ENCODE data around the gene F2.

F2 gene

GRCh38 chr11:46743043-46743442, 24.0 kb downstream of the F2 start:
- no peak for DNase-seq (ENCODE audit: low read depth in 2 of 2)

- no peak for DNase-seq (ENCODE audit: low read depth in 2 of 2)
These were observed 24.8 kb downstream of the F2 start for GRCh38 chr11:46743693-46744339.

- no peak for DNase-seq (ENCODE audit: low read depth in 2 of 2)
These were observed 26.3 kb downstream of the F2 start for GRCh38 chr11:46745328-46745727.

GRCh38 chr11:46745995-46746394, 27.0 kb downstream of the F2 start:
- no peak for DNase-seq (ENCODE audit: low read depth in 2 of 2)

GRCh38 chr11:46747150-46747549, 28.1 kb downstream of the F2 start:
- DNase-seq (ENCODE audit: low read depth in 2 of 2), result no peak

GRCh38 chr11:46755962-46756361, 36.9 kb downstream of the F2 start:
- no peak for DNase-seq (ENCODE audit: low read depth in 2 of 2)

GRCh38 chr11:46759196-46759595, 40.2 kb downstream of the F2 start:
- no peak for DNase-seq (ENCODE audit: low read depth in 2 of 2)

- no peak for DNase-seq (ENCODE audit: low read depth in 2 of 2)
These were observed 41.6 kb downstream of the F2 start for GRCh38 chr11:46760429-46761128.

GRCh38 chr11:46761807-46762206, 42.8 kb downstream of the F2 start:
- DNase-seq (ENCODE audit: low read depth in 2 of 2), result no peak

- DNase-seq (ENCODE audit: low read depth in 2 of 2), result no peak
These were observed 43.2 kb downstream of the F2 start for GRCh38 chr11:46762248-46762647.

- DNase-seq (ENCODE audit: low read depth in 2 of 2), result no peak
These were observed 47.6 kb downstream of the F2 start for GRCh38 chr11:46766656-46767055.

- no peak for DNase-seq (ENCODE audit: low read depth in 2 of 2)
These were observed 50.7 kb downstream of the F2 start for GRCh38 chr11:46769636-46770221.

GRCh38 chr11:46776878-46777277, 57.9 kb downstream of the F2 start:
- no peak for DNase-seq (ENCODE audit: low read depth in 2 of 2)

- no peak for DNase-seq (ENCODE audit: low read depth in 2 of 2)
These were observed 59.4 kb downstream of the F2 start for GRCh38 chr11:46778416-46778815.

All from stimulated activated CD4-positive, alpha-beta T cell treated with anti-CD3 and anti-CD28 coated beads, Interleukin-1b, Interleukin-23, amount 100 ng/mL, for 1 hour (primary cell).